A549 treated with CORT108297 at 1 μM for 4 hours (cell line): ENCODE data around the gene OR52B4. TPM values are rescaled to one million over a fixed set of nuclear protein-coding genes. Genes with fewer than 3 reads are reported as not detected.

ENCODE experiments used
- total RNA-seq: library from RNA; stranded (reverse); fragments of 200-300 nt; extraction: Qiagen RNA extraction; gene quantifications from 5 replicates; pipeline ENCODE4 v1.2.3, GENCODE V29; 2022

The OR52B4 gene
- not detected in 5 replicates for total RNA-seq

DNA sequence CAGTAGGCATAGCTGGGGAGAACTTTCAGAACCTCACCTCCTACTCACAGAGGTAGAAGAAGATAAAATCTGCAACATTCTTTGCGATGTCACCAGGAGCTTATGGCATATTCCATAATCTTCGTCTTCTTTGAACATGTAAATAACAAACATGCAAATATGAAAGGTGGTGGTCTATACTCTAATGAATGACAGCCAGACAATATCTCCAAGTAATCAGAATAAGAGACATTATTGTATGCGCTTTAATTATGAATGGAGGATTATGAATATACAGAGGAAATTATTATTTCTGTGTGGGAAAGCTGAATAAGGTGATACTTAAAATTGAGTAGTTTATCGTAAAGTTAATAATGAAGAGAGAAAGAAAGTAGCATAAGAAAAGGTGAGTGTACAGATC lies at the start of gene OR52B4:
OR52B4 (minus strand) TSS at position 101 of the 400 bp plus-strand sequence; CDS start at position 10, 91 bp downstream.

GRCh38 chr11:4393209-4393857 lies 25.1 kb upstream of the OR52B4 start, which contains the start of gene TRIM21:
Gene TRIM21, minus strand, starts transcription at chr11:4393702. Its CDS starts 3,293 bp downstream, at chr11:4390409.

Other genes starting within 250 kb of the OR52B4 start
- gene TRIM21, start 25.3 kb upstream of the OR52B4 start, total RNA-seq, result 20.9 to 22.6 TPM (median 21.9 TPM) in 5 replicates
- gene OR52K2, start 80.9 kb upstream of the OR52B4 start, total RNA-seq, result not detected in 5 replicates
- gene OR52K1, start 114.3 kb upstream of the OR52B4 start, total RNA-seq, result not detected in 5 replicates
- gene OR52M1, start 176.8 kb upstream of the OR52B4 start, total RNA-seq, result not detected in 5 replicates
- not detected in 5 replicates for gene OR52I2, start 213.4 kb upstream of the OR52B4 start, total RNA-seq
- gene OR52I1, start 225.7 kb upstream of the OR52B4 start, total RNA-seq, result not detected in 5 replicates
- gene TRIM68, start 239.8 kb upstream of the OR52B4 start, total RNA-seq, result 8.3 to 10.6 TPM (median 8.9 TPM) in 5 replicates